SJSA1 (cell line): ENCODE results near the gene SYCE1L. TPM values are rescaled to one million over a fixed set of nuclear protein-coding genes. Genes with fewer than 3 reads are reported as not detected.
"Not testable (repeated sequence)": the region's sequence is repeated elsewhere in the genome, so short reads cannot be mapped to it uniquely, and the experiment has no call there.

Experiments used
- DNase-seq, 2 experiments: peaks; one replicate each; pipeline ENCODE4 v3.0.0-alpha.2; 2015 to 2020; ENCODE audit warnings: low spot score in 2 of 2, low read depth in 1 of 2
- H3K27ac ChIP-seq: fragments of 250-450 bp; sonication (Bioruptor Pico); 2 replicates; pipeline ENCODE4 v1.5.1; 2020; ENCODE audit warnings: mild to moderate bottlenecking, moderate library complexity
- H3K27me3 ChIP-seq: fragments of 250-450 bp; sonication (Bioruptor Pico); replicated peaks from 2 replicates; pipeline ENCODE4 v1.5.1; 2020; ENCODE audit warnings: mild to moderate bottlenecking, moderate library complexity
- H3K36me3 ChIP-seq: fragments of 250-450 bp; sonication (Bioruptor Pico); 2 replicates; pipeline ENCODE4 v1.5.1; 2020; ENCODE audit warnings: mild to moderate bottlenecking
- H3K4me1 ChIP-seq: fragments of 250-450 bp; sonication (Bioruptor Pico); replicated peaks from 2 replicates; pipeline ENCODE4 v1.6.1; 2021; ENCODE audit warnings: mild to moderate bottlenecking
- H3K4me3 ChIP-seq: fragments of 250-450 bp; sonication (Bioruptor Pico); 2 replicates; pipeline ENCODE4 v1.5.1; 2020; ENCODE audit warnings: mild to moderate bottlenecking
- H3K9me3 ChIP-seq: fragments of 250-450 bp; sonication (Bioruptor Pico); replicated peaks from 2 replicates; pipeline ENCODE4 v1.5.1; 2020; ENCODE audit warnings: mild to moderate bottlenecking
- total RNA-seq: library from RNA; depleted of rRNA; stranded (reverse); fragments of >200 nt; shearing (Covaris generic); gene quantifications from 2 replicates; pipeline ENCODE4 v1.2.3, GENCODE V29; 2014

Gene SYCE1L
- total RNA-seq, 1 experiment from 2014 or later, result 0.32 TPM

GRCh38 chr16:77213542-77214106 lies 14.4 kb downstream of the SYCE1L start:
- H3K27ac ChIP-seq, result no peak overlapping the region
- H3K4me3 ChIP-seq, result no peak overlapping the region
- DNase-seq, result peak; percentile 67 to 82
- no peaks in the 10 kb centered on the region for H3K9me3 ChIP-seq
- H3K36me3 ChIP-seq, result no peaks in the 10 kb centered on the region
- H3K27me3 ChIP-seq, result no peaks in the 10 kb centered on the region
- H3K4me1 ChIP-seq, result peaks cover 26% of the 10 kb centered on the region

- H3K4me1 ChIP-seq, result peaks cover 26% of the 10 kb centered on the region
- no peaks in the 10 kb centered on the region for H3K27me3 ChIP-seq
- no peak for DNase-seq
- H3K9me3 ChIP-seq, result no peaks in the 10 kb centered on the region
- no peak overlapping the region for H3K4me3 ChIP-seq
- no peak overlapping the region for H3K27ac ChIP-seq
- H3K36me3 ChIP-seq, result no peaks in the 10 kb centered on the region
These were observed 15.4 kb downstream of the SYCE1L start for GRCh38 chr16:77214411-77215138.

- H3K36me3 ChIP-seq, result no peaks in the 10 kb centered on the region
- H3K27me3 ChIP-seq, result no peaks in the 10 kb centered on the region
- no peaks in the 10 kb centered on the region; the same call in 1 of the 2 replicates for H3K4me1 ChIP-seq
- no peak for DNase-seq
- no peak overlapping the region for H3K4me3 ChIP-seq
- no peaks in the 10 kb centered on the region for H3K9me3 ChIP-seq
- no peak overlapping the region for H3K27ac ChIP-seq
These were observed 20.2 kb downstream of the SYCE1L start for GRCh38 chr16:77219437-77219836.

GRCh38 chr16:77220427-77220826 lies 21.2 kb downstream of the SYCE1L start:
- Histone ChIP-seq H3K27ac (no peak overlapping the region), H3K4me3 (no peak overlapping the region), H3K4me1 (no peaks in the 10 kb centered on the region; the same call in 1 of the 2 replicates), H3K36me3 (no peaks in the 10 kb centered on the region), H3K9me3 (no peaks in the 10 kb centered on the region), H3K27me3 (no peaks in the 10 kb centered on the region)
- no peak for DNase-seq

GRCh38 chr16:77221482-77221881 lies 22.3 kb downstream of the SYCE1L start:
- H3K4me1 ChIP-seq, result no peaks in the 10 kb centered on the region; the same call in 1 of the 2 replicates
- DNase-seq, result no peak
- H3K27me3 ChIP-seq, result 0 out of 2 replicates have a peak, but pooled peaks cover 1% of the 10 kb centered on the region
- H3K36me3 ChIP-seq, result no peaks in the 10 kb centered on the region
- no peaks in the 10 kb centered on the region for H3K9me3 ChIP-seq
- no peak overlapping the region for H3K27ac ChIP-seq
- H3K4me3 ChIP-seq, result no peak overlapping the region

GRCh38 chr16:77223184-77223583 lies 24.0 kb downstream of the SYCE1L start:
- Histone ChIP-seq H3K4me1 (no peaks in the 10 kb centered on the region; the same call in 1 of the 2 replicates), H3K27ac (no peak overlapping the region), H3K27me3 (peaks cover 6% of the 10 kb centered on the region; the same call in 1 of the 2 replicates), H3K36me3 (no peaks in the 10 kb centered on the region), H3K4me3 (no peak overlapping the region), H3K9me3 (no peaks in the 10 kb centered on the region)
- no peak for DNase-seq

- Histone ChIP-seq H3K4me3 (no peak overlapping the region), H3K9me3 (no peaks in the 10 kb centered on the region), H3K27me3 (peaks cover 6% of the 10 kb centered on the region; the same call in 1 of the 2 replicates), H3K27ac (no peak overlapping the region), H3K4me1 (no peaks in the 10 kb centered on the region), H3K36me3 (no peaks in the 10 kb centered on the region)
- no peak for DNase-seq
These were observed 26.0 kb downstream of the SYCE1L start for GRCh38 chr16:77225182-77225581.

GRCh38 chr16:77227745-77228144 lies 28.5 kb downstream of the SYCE1L start:
- H3K9me3 ChIP-seq, result no peaks in the 10 kb centered on the region
- no peaks in the 10 kb centered on the region for H3K36me3 ChIP-seq
- peaks cover 6% of the 10 kb centered on the region; the same call in 1 of the 2 replicates for H3K27me3 ChIP-seq
- H3K4me1 ChIP-seq, result no peaks in the 10 kb centered on the region
- no peak overlapping the region for H3K4me3 ChIP-seq
- no peak overlapping the region for H3K27ac ChIP-seq
- no peak for DNase-seq

GRCh38 chr16:77231047-77231446 lies 31.8 kb downstream of the SYCE1L start:
- Histone ChIP-seq H3K27me3 (peaks cover 6% of the 10 kb centered on the region; the same call in 1 of the 2 replicates), H3K9me3 (no peaks in the 10 kb centered on the region), H3K27ac (no peak overlapping the region), H3K4me3 (no peak overlapping the region), H3K36me3 (no peaks in the 10 kb centered on the region), H3K4me1 (no peaks in the 10 kb centered on the region)
- DNase-seq, result no peak

- Histone ChIP-seq H3K36me3 (no peaks in the 10 kb centered on the region), H3K4me3 (no peak overlapping the region), H3K4me1 (no peaks in the 10 kb centered on the region), H3K27me3 (no peaks in the 10 kb centered on the region), H3K9me3 (no peaks in the 10 kb centered on the region), H3K27ac (no peak overlapping the region)
- no peak for DNase-seq
These were observed 34.8 kb downstream of the SYCE1L start for GRCh38 chr16:77233799-77234519.

GRCh38 chr16:77234611-77235010 lies 35.4 kb downstream of the SYCE1L start:
- no peak overlapping the region for H3K27ac ChIP-seq
- no peaks in the 10 kb centered on the region for H3K9me3 ChIP-seq
- no peaks in the 10 kb centered on the region for H3K36me3 ChIP-seq
- H3K4me3 ChIP-seq, result no peak overlapping the region
- H3K4me1 ChIP-seq, result no peaks in the 10 kb centered on the region
- DNase-seq, result peak in 1 of 2 experiments; percentile 25
- no peaks in the 10 kb centered on the region for H3K27me3 ChIP-seq

GRCh38 chr16:77236063-77236511 lies 36.9 kb downstream of the SYCE1L start:
- Histone ChIP-seq H3K4me1 (no peaks in the 10 kb centered on the region), H3K9me3 (no peaks in the 10 kb centered on the region), H3K27me3 (no peaks in the 10 kb centered on the region), H3K36me3 (no peaks in the 10 kb centered on the region), H3K4me3 (no peak overlapping the region), H3K27ac (no peak overlapping the region)
- DNase-seq, result peak; percentile 64 to 82

- Histone ChIP-seq H3K4me3 (no peak overlapping the region), H3K36me3 (no peaks in the 10 kb centered on the region), H3K27ac (no peak overlapping the region), H3K4me1 (no peaks in the 10 kb centered on the region), H3K27me3 (no peaks in the 10 kb centered on the region), H3K9me3 (no peaks in the 10 kb centered on the region)
- no peak for DNase-seq
These were observed 39.4 kb downstream of the SYCE1L start for GRCh38 chr16:77238593-77238992.

GRCh38 chr16:77242471-77242870 lies 43.3 kb downstream of the SYCE1L start:
- not testable (repeated sequence) for H3K27ac ChIP-seq, H3K4me1 ChIP-seq, H3K9me3 ChIP-seq, DNase-seq, H3K4me3 ChIP-seq, H3K27me3 ChIP-seq, H3K36me3 ChIP-seq
